ENCODE results near the gene CASK.

The CASK gene

GRCh38 chrX:41733939-41734338 is 189.4 kb downstream of the CASK start:
- ATAC-seq, result no peak
- TF ChIP-seq OSR1 (CRISPR knock-in tag; IDR thresholded peaks at IDR 0.05) (no peak), ZFP3 (CRISPR knock-in tag; IDR thresholded peaks at IDR 0.05) (no peak), ZNF565 (CRISPR knock-in tag; conservative IDR thresholded peaks at IDR 0.05; ENCODE audit: low read depth) (no peak), CREB5 (CRISPR knock-in tag; IDR thresholded peaks at IDR 0.05; ENCODE audit: low read depth) (no peak), TSHZ2 (CRISPR knock-in tag; IDR thresholded peaks at IDR 0.05) (no peak), ESRRG (CRISPR knock-in tag; IDR thresholded peaks at IDR 0.05) (no peak), TCF4 (CRISPR knock-in tag; IDR thresholded peaks at IDR 0.05; ENCODE audit: borderline replicate concordance) (no peak)

GRCh38 chrX:41732260-41732659 is 191.1 kb downstream of the CASK start:
- TF ChIP-seq CREB5 (CRISPR knock-in tag; IDR thresholded peaks at IDR 0.05; ENCODE audit: low read depth), result no peak
- no peak for TF ChIP-seq ZFP30 (CRISPR knock-in tag; IDR thresholded peaks at IDR 0.05)
- no peak for TF ChIP-seq ZNF70 (CRISPR knock-in tag; IDR thresholded peaks at IDR 0.05)
- TF ChIP-seq ZFP3 (CRISPR knock-in tag; IDR thresholded peaks at IDR 0.05), result no peak
- TF ChIP-seq TCF4 (CRISPR knock-in tag; IDR thresholded peaks at IDR 0.05; ENCODE audit: borderline replicate concordance), result no peak
- no peak for TF ChIP-seq ZC3H10 (CRISPR knock-in tag; IDR thresholded peaks at IDR 0.05)
- no peak for TF ChIP-seq PPARA (CRISPR knock-in tag; IDR thresholded peaks at IDR 0.05; ENCODE audit: borderline replicate concordance)
- TF ChIP-seq OSR1 (CRISPR knock-in tag; IDR thresholded peaks at IDR 0.05), result no peak
- no peak for TF ChIP-seq GLIS3 (CRISPR knock-in tag; IDR thresholded peaks at IDR 0.05)
- no peak for TF ChIP-seq PATZ1 (CRISPR knock-in tag; IDR thresholded peaks at IDR 0.05; ENCODE audit: borderline replicate concordance)
- no peak for TF ChIP-seq ISL1 (CRISPR knock-in tag; IDR thresholded peaks at IDR 0.05)
- no peak for ATAC-seq

GRCh38 chrX:41730081-41730480 is 193.3 kb downstream of the CASK start:
- TF ChIP-seq OSR1 (CRISPR knock-in tag; IDR thresholded peaks at IDR 0.05), result no peak
- TF ChIP-seq GLIS3 (CRISPR knock-in tag; IDR thresholded peaks at IDR 0.05), result no peak
- TF ChIP-seq ZC3H10 (CRISPR knock-in tag; IDR thresholded peaks at IDR 0.05), result no peak
- TF ChIP-seq CREB5 (CRISPR knock-in tag; IDR thresholded peaks at IDR 0.05; ENCODE audit: low read depth), result no peak
- no peak for ATAC-seq

GRCh38 chrX:41728125-41728524 is 195.2 kb downstream of the CASK start:
- ATAC-seq, result no peak
- TF ChIP-seq ZNF70 (CRISPR knock-in tag; IDR thresholded peaks at IDR 0.05), result no peak
- TF ChIP-seq ZNF565 (CRISPR knock-in tag; conservative IDR thresholded peaks at IDR 0.05; ENCODE audit: low read depth), result no peak
- no peak for TF ChIP-seq CREB5 (CRISPR knock-in tag; IDR thresholded peaks at IDR 0.05; ENCODE audit: low read depth)
- TF ChIP-seq BACH2 (CRISPR knock-in tag; IDR thresholded peaks at IDR 0.05; ENCODE audit: borderline replicate concordance), result no peak
- no peak for TF ChIP-seq SNAI2 (CRISPR knock-in tag; IDR thresholded peaks at IDR 0.05)
- no peak for TF ChIP-seq OSR1 (CRISPR knock-in tag; IDR thresholded peaks at IDR 0.05)
- TF ChIP-seq ESRRG (CRISPR knock-in tag; IDR thresholded peaks at IDR 0.05), result no peak
- TF ChIP-seq PATZ1 (CRISPR knock-in tag; IDR thresholded peaks at IDR 0.05; ENCODE audit: borderline replicate concordance), result no peak
- no peak for TF ChIP-seq ZFP3 (CRISPR knock-in tag; IDR thresholded peaks at IDR 0.05)
- TF ChIP-seq POU6F1 (CRISPR knock-in tag; IDR thresholded peaks at IDR 0.05; ENCODE audit: borderline replicate concordance, low read depth), result no peak
- no peak for TF ChIP-seq RARB (CRISPR knock-in tag; IDR thresholded peaks at IDR 0.05)
- TF ChIP-seq TOX (CRISPR knock-in tag; IDR thresholded peaks at IDR 0.05; ENCODE audit: borderline replicate concordance), result no peak

Data from SK-N-SH treated with all-trans-retinoic acid at 6 μM for 48 hours (cell line).